GM21423 (cell line): ENCODE data around the gene UBTD2.

Experiments
- ATAC-seq: cut with Tn5 transposase; IDR thresholded peaks from one replicate; pipeline ENCODE4 v1.9.1; 2021; ENCODE audit warnings: mild to moderate bottlenecking, moderate library complexity; ENCODE audit not compliant: unreplicated experiment

Gene UBTD2

GRCh38 chr5:172173564-172174153 lies 109.9 kb downstream of the UBTD2 start:
- ATAC-seq, result no peak

- ATAC-seq, result no peak
Measured at GRCh38 chr5:172172912-172173563, 110.5 kb downstream of the UBTD2 start.

GRCh38 chr5:172171118-172171517 lies 112.4 kb downstream of the UBTD2 start:
- no peak for ATAC-seq

DNA sequence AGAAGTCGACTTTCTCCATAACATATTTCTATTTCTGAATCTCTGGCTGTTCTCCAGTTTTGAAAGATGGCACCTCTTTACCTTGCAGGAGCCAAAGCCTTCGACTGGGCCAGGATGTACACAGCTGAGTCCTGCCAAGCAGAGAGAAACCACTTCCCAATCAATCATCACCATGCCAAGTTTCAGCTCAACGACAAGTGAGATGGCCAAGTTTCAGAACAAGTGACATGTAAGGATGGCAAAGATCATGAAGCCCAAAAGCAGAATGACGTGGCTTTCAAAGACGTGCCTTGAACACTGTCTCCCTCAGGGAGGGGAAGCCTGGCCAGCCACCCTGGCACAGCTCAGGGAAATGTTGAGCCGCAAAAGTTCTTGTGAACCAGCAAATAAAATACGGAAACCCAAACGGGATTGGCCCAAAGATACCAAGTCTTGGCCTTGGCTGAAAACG lies 113.3 kb downstream of the UBTD2 start:
- ATAC-seq, result no peak

DNA sequence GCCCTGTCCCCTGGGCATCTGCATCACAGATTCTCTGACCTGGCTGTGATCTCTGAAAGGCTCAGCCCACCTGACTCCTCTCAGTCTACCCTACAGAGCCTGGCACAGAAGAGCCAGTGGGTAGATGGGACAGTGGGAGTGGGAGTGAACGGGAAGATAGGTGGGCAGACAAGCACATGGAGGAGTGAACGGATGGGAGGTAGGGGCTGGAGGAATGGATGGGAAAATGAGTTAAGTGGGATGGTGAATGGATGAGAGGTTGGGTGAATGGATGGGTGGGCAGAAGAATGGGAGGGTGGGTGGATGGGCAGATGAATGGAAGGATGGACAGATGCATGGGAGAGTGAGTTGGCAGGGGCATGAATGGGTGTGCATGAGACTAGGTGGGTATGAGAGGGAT lies 114.3 kb downstream of the UBTD2 start:
- no peak for ATAC-seq

DNA sequence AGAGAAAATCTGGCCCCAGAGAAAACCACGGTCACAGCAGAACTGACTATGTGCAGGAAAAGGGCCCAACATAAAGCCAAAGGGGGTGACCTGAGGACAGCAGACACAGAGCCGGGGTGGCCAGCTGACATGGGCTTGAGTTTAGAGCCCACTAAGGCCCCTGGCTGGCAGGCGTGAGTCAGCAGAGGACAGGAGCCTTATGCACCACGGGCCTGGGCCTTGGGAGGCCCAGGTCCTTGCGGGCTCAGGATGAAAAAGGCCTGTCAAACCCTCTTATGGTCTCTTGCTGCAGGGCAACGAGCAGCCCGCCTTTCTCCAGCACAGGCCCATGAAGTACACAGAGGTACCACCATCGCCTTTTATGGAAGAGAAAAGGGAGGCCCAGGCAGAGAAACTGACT lies 115.3 kb downstream of the UBTD2 start:
- no peak for ATAC-seq

DNA sequence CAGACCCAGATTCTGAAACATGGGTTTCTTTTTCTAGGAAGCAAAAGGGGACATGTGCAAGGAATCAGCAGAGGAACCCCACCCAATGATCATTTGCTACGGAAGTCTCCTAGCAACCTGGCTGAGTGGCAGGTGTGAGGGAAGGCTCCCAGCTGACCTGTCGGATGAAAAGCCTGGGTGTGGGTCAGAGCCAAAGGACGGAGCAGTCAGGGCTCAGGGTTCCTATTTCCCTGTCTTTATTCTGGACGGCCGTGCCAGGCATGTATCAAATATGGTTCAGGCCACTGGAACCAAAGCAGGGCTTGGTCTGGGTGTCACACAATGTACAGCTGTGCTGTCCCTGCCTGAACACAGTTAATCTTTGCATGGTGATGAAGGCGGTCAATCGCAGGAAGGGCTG lies 115.7 kb downstream of the UBTD2 start:
- no peak for ATAC-seq

DNA sequence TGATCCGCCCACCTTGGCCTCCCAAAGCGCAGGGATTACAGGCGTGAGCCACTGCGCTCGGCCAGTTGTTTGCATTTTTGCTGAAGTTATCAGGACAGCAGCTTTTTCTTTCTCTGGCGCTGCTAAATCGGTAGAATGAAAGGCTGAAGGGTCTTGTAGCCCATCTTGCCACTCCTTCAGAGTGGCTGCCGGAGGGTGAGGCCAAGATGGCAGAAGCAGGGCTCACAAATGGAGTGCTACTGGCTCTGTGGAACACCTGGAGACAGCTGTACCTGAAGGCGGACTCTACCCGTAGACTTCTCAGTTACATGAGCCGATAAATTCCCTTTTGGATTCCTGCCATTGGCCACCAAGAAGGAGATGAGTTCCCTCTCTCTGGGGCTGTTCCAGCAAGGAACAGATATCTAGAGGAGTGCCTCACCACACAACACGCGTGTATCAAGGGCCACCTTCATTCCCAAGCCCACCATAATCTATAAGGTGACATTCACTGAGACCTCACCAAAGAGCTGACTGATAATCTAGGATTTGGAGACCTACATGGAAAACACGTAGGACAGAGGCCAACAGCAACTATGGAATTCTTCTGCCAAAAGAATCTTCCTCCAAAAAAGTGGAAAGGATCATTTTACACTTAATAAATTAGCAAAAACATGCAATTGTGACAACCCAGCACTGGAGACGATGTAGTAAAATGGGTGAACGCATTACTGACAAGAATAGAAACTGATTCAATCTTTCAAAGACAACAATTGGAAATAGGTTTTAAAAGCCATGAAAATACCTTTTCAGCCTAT lies 117.3 kb downstream of the UBTD2 start:
- no peak for ATAC-seq

DNA sequence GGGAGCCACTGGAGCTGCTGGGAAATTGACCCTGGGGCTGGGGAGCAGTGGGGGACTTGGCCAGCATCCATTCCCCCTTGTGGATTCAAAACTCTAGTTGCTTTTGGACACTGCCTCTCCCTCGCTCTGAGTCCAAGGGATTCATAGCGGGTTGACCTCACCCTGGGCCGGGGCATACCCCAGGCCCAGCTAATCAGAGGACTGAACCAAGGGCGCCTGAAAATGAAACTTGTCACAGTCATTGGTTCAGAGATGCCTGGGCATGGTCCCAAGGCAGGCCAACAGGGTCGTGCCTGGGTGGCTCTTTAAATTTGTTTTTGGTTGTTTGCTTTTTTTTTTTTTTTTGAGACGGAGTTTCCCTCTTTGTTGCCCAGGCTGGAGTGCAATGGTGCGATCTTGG lies 118.1 kb downstream of the UBTD2 start:
- ATAC-seq, result peak; percentile 59

- peak; percentile 23 for ATAC-seq
Measured at GRCh38 chr5:172164769-172165212, 118.8 kb downstream of the UBTD2 start.

- no peak for ATAC-seq
Measured at GRCh38 chr5:172163346-172163745, 120.2 kb downstream of the UBTD2 start.

- no peak for ATAC-seq
Measured at GRCh38 chr5:172162987-172163343, 120.6 kb downstream of the UBTD2 start.

DNA sequence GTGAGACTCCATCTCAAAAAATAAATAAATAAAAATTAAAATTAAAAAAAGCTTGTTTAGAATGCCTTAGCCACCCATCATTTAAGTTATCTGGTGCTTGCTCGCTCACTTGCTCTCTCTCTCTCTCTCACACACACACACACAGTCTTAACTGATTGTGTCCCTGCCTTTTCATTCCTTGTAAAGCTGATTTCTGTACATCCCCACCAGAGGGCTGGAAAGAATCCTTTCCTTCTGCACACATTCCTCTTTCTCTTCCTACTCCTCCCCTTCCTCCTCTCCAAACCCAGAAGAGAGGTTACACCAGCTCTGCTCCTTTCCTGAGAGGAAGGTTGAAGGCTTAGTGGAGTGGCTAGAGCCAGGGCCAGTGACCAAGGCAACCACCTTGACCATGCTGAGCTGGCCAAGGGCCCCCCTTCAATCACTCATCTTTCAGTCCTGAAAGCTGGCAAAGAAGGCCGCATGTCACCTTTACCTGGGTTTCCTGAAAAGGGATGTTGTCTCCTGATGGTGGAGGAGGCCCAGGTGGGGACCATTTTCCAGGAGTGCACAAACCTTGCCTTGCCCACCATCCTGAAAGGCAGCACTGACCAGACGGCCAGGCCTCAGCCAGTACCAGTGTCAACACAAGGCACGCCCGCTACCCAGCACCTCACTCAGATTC lies 121.1 kb downstream of the UBTD2 start:
- no peak for ATAC-seq

- ATAC-seq, result no peak
Measured at GRCh38 chr5:172160506-172160905, 123.1 kb downstream of the UBTD2 start.
